Endometrial microvascular endothelial cells (primary cell): ENCODE measurements around the gene PTPN18. TPM values are rescaled to one million over a fixed set of nuclear protein-coding genes. Genes with fewer than 3 reads are reported as not detected.

ENCODE experiments used
- in situ Hi-C: cut with HindIII; loops from 2 replicates; pipeline ENCODE4 v1.10.0; 2017; ENCODE audit warnings: low sequenced_read_pairs, low pct_unique_long_range_greater_than_20kb; ENCODE audit errors: inconsistent ontology term
- total RNA-seq: library from RNA; depleted of rRNA; stranded (reverse); fragments of >200 nt; gene quantifications from one replicate; pipeline ENCODE4 v1.2.3, GENCODE V29; 2015; ENCODE audit errors: inconsistent ontology term

Gene PTPN18
- total RNA-seq, 1 donor from 2014 or later, result 20.3 TPM

GRCh38 chr2:130376433-130377293, 20.8 kb downstream of the PTPN18 start:
- in situ Hi-C loops, result no loop called here

GRCh38 chr2:130377491-130377890, 21.6 kb downstream of the PTPN18 start:
- in situ Hi-C loops, result no loop called here

- in situ Hi-C loops, result no loop called here
Observed at GRCh38 chr2:130378206-130378897, 22.5 kb downstream of the PTPN18 start.

- in situ Hi-C loops, result no loop called here
Observed at GRCh38 chr2:130378898-130379214, 23.0 kb downstream of the PTPN18 start.

DNA sequence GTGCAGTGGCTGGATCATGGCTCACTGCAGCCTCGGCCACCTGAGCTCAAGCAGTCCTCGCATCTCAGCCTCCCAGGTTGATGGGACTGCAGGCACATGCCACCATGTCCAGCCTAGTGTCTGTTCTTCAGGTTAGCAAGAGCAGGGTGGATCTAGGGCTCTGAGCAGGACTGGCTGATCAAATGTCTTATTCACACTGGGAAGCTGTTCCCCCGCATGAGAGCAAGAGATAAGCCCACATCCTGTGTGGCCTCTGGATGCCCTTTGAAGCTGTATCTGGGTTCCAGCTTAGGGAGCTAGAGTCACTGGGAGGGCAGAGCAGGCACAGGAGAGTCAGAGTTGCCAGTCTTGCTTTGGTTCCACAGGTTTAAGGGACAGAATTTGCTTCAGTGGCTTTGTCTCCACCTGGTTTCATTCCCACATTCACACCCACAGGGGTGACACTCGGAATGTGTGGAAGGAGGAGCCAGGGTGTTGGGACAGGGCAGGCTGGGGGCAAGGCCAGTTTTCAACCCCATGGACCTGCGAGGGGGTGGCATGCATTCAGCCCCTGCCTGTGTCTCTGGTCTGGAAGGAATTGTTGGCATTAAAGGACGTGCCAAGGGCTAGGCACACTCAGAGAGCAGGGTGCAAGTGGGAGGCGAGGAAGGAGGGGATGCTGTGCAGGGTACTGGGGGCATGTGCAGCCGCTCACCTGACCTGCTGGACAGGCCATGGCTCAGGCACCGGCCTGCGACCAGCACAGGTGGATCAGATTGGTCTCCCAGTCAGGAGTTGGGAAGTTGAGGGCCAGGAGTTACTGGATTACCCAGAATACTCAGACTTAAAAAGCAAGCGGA, 24.5 kb downstream of the PTPN18 start:
- in situ Hi-C loops, result no loop called here

- in situ Hi-C loops, result no loop called here
Observed at GRCh38 chr2:130381145-130381544, 25.3 kb downstream of the PTPN18 start.

GRCh38 chr2:130381619-130382018, 25.8 kb downstream of the PTPN18 start:
- in situ Hi-C loops, result no loop called here

DNA sequence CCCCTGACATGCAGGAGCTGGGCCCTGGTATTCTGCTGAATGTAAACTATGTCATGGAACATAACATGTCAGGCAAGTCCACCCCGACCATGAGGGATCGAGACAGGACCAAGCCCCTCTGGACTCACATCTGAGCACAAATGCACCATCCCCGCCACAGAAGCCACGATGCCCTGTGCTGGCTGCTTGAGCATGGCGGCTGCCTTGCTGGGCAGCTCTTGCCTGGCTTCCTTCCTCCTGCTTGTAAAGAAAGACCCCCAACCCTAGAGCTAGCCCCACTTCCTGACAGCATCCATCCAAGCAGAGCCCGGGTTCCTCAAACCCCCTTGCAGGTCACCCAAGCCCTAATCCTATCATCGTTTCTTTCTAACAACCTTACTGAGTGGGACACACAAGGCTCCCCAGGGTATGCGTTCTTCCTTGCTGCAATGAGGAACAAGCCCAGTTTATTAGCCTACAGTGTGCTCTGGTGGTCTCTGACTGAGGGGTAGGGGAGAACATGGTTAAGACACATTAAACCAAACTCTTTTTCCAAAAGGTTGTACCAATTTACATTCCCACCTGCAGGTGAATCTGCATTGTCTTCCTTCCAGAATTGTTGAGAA, 26.6 kb downstream of the PTPN18 start:
- in situ Hi-C loops, result no loop called here

DNA sequence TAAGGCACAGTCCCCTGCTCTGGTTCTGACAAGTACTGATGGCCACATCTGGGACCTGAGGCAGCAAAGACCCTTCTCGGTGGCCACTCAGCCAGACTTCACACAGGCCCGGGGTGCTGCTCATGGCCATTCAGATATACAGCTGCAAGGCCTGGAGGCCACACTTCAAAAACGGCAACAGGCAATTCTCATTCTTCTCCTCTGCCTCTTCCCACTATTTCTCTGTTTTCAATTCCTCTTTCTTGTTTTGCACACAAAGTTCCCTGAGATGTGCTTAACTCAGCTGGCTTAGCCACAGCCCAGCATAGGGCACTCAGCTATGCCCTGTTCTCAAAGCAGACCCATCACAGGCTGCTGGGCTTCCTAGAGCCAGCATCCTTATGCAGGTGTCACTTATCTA, 29.9 kb downstream of the PTPN18 start:
- in situ Hi-C loops, result no loop called here

DNA sequence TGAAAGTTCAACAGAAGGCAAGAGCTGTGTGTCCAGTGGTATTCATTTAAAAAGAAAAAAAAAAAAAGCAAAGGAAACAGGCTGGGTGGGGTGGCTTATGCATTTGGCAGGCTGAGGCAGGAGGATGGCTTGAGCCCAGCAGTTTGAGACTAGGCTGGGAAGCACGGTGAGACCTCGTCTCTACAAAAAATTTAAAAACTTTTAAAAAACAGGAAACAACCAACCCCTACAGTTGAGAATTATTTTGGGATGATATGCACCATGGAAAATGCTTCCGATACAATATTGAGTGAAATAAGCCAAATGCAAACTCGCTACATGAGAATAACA, 31.2 kb downstream of the PTPN18 start:
- in situ Hi-C loops, result no loop called here

- in situ Hi-C loops, result no loop called here
Observed at GRCh38 chr2:130387804-130388203, 31.9 kb downstream of the PTPN18 start.

- in situ Hi-C loops, result no loop called here
Observed at GRCh38 chr2:130388221-130388907, 32.5 kb downstream of the PTPN18 start.

- in situ Hi-C loops, result no loop called here
Observed at GRCh38 chr2:130389358-130389757, 33.5 kb downstream of the PTPN18 start.

GRCh38 chr2:130389783-130390182, 33.9 kb downstream of the PTPN18 start:
- in situ Hi-C loops, result no loop called here

GRCh38 chr2:130390460-130391057, 34.7 kb downstream of the PTPN18 start:
- in situ Hi-C loops, result no loop called here

- in situ Hi-C loops, result no loop called here
Observed at GRCh38 chr2:130391058-130391871, 35.4 kb downstream of the PTPN18 start.

DNA sequence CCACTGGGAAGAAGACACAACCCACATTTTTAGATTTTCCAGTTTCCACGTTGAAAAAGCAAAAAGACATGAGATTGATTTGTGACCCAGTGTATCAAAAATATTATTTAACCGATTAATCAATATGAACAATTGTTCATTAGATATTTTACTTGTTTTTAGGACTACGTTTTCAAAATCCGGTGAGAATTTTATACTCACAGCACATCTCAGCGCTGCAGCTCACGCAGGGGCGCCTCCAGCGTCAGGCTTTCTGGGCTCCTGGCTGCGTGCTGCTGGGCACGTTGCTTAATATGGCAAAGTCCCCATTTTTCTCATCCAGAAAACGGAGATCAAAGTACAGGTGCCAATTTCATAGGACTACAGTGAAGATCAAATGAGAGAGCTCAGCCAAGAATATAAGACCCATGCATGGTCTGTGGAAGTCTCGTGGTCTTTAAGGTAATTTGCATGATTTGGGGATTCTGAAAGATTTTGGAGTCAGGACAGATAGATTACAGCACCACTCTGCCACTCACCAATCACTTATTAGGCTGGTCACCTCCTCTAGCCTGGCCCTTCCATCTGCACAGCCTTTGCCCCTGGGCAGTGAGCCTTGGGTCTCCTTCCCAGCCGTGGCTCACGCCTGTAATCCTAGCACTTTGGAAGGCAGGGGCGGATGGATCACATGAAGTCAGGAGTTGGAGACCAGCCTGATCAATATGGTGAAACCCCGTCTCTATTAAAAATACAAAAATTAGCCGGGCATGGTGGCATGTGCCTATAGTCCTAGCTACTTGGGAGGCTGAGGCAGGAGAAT, 36.2 kb downstream of the PTPN18 start:
- in situ Hi-C loops, result no loop called here
